ENCODE results near the gene PCDHA13.
"Not testable (repeated sequence)": the region's sequence is repeated elsewhere in the genome, so short reads cannot be mapped to it uniquely, and the experiment has no call there.

Gene PCDHA13

DNA sequence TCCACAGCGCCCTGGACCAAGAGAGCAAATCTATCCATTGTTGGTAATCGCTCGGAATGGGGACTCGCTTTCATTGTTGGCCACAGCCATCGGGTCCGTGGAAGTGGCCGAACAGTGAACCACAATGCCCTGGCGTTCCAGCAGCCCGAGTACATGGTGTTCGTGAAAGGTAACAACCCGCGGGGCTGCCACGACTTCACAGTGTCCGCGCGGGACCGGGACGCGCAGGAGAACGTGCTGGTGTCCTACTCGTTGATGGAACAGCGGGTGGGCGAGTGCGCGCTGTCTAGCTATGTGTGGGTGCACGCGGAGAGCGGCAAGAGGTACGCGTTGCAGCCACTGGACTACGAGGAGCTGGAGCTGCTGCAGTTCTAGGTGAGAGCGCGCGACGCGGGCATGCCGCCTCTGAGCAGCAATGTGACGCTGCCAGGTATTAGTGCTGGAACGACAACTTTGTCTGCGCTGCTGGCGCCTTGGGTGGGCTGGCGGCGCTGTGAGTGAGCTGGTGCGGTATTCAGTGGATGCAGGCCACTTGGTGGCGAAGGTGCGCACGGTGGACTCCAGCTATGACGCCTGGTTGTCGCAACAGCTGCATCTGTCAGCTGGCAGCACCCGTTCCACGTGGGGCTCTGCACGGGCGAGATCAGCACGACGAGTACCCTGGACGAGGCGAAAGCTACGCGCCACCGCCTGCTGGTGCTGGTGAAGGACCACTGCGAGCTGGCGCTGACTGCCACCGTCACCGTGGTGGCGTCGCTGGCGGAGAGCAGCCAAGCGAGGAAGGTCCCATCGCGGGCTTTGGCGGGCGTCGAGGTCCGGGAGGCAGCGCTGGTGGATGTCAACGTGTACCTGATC lies 19.3 kb upstream of the PCDHA13 start:
- DNase-seq, result no peak
- intact Hi-C loops (cut with DNase I), result no loop called here

DNA sequence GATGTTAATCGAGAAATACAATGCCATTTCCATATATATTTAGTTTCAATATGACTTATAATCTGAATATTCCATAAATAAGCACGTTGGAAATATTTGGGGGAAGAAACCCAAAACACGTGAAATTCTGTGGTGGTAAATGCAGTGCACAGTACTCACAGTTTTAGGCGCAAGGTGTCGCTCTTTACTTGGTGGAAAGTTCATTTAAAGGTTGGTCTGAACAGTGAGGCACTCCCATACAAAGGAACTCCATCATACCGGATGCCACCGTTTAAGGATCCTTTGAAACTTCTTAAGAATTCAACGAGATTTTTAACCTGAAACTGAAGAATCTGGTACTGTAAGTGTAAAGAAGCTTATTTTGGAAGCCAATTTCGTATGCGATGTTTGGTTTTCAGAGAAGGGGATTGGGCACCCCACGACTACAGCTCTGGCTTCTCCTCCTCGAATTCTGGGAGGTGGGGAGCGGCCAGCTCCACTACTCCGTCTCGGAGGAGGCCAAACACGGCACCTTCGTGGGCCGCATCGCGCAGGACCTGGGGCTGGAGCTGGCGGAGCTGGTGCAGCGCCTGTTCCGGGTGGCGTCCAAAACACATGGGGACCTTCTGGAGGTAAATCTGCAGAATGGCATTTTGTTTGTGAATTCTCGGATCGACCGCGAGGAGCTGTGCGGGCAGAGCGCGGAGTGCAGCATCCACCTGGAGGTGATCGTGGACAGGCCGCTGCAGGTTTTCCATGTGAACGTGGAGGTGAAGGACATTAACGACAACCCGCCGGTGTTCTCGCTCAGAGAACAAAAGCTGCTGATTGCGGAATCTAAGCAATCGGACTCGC lies 13.0 kb upstream of the PCDHA13 start, which contains the start of gene PCDHA11:
Gene PCDHA11 (plus strand): TSS at position 237 of the 834 bp plus-strand sequence. CDS start 147 bp downstream, at position 384.
- intact Hi-C loops (cut with DNase I), result loop anchor here (5.0 kb wide), 1 partner anchor 173 kb away; no protein-coding TSS in a partner anchor
- peak in 20 of 42 donors; percentile 16 to 65 (median 36) for DNase-seq

DNA sequence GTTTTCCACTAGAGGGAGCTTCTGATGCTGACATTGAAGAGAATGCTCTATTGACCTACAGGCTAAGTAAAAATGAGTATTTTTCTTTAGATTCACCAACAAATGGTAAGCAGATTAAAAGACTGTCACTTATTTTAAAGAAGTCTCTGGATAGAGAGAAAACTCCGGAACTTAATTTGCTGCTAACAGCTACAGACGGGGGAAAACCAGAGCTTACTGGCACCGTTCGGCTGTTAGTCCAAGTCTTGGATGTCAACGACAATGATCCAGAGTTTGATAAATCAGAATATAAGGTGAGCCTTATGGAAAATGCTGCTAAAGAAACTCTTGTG lies 12.4 kb upstream of the PCDHA13 start:
- DNase-seq, result no peak
- intact Hi-C loops (cut with DNase I), result loop anchor here (5.0 kb wide), 1 partner anchor 173 kb away; no protein-coding TSS in a partner anchor

DNA sequence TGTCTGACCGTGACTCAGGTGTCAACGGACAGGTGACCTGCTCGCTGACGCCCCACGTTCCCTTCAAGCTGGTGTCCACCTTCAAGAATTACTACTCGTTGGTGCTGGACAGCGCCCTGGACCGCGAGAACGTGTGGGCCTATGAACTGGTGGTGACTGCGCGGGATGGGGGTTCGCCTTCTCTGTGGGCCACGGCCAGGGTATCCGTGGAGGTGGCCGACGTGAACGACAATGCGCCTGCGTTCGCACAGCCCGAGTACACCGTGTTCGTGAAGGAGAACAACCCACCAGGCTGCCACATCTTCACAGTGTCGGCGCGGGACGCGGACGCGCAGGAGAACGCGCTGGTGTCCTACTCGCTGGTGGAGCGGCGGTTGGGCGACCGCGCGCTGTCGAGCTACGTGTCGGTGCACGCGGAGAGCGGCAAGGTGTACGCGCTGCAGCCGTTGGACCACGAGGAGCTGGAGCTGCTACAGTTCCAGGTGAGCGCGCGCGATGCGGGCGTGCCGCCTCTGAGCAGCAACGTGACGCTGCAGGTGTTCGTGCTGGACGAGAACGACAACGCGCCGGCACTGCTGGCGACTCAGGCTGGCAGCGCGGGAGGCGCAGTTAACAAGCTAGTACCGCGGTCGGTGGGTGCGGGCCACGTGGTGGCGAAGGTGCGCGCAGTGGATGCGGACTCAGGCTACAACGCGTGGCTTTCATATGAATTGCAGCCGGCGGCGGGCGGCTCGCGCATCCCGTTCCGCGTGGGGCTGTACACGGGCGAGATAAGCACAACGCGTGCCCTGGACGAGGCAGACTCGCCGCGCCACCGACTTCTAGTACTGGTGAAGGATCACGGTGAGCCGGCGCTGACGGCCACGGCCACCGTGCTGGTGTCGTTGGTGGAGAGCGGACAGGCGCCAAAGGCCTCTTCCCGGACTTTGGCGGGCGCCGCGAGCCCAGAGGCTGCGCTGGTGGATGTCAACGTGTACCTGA lies 11.4 kb upstream of the PCDHA13 start:
- intact Hi-C loops (cut with DNase I), result no loop called here
- no peak for DNase-seq

DNA sequence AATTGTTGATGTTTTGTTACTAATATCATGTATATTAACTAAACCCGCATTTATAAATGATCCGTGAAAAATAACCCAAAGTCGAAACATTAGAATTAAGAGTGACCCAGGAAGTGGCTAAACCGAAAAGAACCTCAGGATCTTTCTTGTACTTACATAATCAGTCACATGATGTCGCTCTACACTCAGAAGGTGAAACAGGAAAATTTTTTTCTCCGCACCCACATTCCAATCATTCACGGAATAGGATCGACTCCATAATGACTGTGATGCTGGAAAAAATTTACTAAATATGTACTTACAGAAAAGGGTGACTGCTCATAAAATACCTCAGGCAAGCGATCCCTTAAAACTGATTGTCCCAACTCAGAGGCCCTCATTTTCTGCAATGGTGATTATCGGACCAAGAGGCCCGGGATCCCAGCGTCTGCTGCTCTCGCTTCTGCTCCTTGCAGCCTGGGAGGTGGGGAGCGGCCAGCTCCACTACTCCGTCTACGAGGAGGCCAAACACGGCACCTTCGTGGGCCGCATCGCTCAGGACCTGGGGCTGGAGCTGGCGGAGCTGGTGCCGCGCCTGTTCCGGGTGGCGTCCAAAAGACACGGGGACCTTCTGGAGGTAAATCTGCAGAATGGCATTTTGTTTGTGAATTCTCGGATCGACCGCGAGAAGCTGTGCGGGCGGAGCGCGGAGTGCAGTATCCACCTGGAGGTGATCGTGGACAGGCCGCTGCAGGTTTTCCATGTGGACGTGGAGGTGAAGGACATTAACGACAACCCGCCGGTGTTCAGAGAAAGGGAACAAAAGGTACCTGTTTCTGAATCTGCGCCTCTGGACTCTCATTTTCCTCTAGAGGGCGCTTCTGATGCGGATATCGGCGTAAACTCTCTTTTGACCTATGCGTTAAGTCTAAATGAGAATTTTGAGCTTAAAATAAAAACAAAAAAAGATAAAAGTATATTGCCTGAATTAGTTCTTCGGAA lies 6.5 kb upstream of the PCDHA13 start, which contains the start of gene PCDHA12:
Gene PCDHA12 (plus strand): TSS at position 224 of the 981 bp plus-strand sequence. CDS start 165 bp downstream, at position 389.
- intact Hi-C loops (cut with DNase I), result no loop called here
- no peak for DNase-seq

DNA sequence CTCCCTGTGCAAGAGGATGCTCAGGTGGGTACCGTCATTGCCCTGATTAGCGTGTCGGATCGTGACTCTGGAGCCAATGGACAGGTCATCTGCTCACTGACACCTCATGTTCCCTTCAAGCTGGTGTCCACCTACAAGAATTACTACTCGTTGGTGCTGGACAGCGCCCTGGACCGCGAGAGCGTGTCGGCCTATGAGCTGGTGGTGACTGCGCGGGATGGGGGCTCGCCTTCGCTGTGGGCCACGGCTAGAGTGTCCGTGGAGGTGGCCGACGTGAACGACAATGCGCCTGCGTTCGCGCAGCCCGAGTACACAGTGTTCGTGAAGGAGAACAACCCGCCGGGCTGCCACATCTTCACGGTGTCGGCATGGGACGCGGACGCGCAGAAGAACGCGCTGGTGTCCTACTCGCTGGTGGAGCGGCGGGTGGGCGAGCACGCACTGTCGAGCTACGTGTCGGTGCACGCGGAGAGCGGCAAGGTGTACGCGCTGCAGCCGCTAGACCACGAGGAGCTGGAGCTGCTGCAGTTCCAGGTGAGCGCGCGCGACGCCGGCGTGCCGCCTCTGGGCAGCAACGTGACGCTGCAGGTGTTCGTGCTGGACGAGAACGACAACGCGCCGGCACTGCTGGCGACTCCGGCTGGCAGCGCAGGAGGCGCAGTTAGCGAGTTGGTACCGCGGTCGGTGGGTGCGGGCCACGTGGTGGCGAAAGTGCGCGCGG lies 5.2 kb upstream of the PCDHA13 start:
- intact Hi-C loops (cut with DNase I); DNase-seq: not testable (repeated sequence)

DNA sequence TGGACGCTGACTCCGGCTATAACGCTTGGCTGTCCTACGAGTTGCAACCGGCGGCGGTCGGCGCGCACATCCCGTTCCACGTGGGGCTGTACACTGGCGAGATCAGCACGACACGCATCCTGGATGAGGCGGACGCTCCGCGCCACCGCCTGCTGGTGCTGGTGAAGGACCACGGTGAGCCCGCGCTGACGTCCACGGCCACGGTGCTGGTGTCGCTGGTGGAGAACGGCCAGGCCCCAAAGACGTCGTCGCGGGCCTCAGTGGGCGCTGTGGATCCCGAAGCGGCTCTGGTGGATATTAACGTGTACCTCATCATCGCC lies 4.7 kb upstream of the PCDHA13 start:
- intact Hi-C loops (cut with DNase I), result no loop called here
- no peak for DNase-seq

DNA sequence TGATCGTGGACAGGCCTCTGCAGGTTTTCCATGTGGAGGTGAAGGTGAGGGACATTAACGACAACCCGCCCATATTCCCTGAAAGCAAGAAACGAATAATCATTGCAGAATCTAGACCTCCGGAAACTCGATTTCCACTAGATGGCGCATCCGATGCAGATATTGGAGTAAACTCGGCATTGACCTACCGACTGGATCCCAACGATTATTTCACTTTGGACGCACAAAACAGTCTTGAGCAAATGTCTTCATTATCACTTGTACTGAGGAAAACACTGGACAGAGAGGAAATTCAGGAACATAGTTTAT lies 621 bp downstream of the PCDHA13 start:
- DNase-seq, result peak in 16 of 42 donors; percentile 4 to 79 (median 31)
- intact Hi-C loops (cut with DNase I), result loop anchor here (5.0 kb wide), 1 partner anchor 160 kb away; no protein-coding TSS in a partner anchor

DNA sequence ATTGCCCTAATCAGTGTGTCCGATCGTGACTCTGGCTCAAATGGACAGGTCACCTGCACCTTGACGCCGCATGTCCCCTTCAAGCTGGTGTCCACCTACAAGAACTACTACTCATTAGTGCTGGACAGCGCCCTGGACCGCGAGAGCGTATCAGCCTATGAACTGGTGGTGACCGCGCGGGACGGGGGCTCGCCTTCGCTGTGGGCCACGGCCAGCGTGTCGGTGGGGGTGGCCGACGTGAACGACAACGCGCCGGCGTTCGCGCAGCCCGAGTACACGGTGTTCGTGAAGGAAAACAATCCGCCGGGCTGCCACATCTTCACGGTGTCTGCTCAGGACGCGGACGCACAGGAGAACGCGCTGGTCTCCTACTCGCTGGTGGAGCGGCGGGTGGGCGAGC lies 1.4 kb downstream of the PCDHA13 start:
- intact Hi-C loops (cut with DNase I), result loop anchor here (5.0 kb wide), 1 partner anchor 159 kb away; no protein-coding TSS in a partner anchor

DNA sequence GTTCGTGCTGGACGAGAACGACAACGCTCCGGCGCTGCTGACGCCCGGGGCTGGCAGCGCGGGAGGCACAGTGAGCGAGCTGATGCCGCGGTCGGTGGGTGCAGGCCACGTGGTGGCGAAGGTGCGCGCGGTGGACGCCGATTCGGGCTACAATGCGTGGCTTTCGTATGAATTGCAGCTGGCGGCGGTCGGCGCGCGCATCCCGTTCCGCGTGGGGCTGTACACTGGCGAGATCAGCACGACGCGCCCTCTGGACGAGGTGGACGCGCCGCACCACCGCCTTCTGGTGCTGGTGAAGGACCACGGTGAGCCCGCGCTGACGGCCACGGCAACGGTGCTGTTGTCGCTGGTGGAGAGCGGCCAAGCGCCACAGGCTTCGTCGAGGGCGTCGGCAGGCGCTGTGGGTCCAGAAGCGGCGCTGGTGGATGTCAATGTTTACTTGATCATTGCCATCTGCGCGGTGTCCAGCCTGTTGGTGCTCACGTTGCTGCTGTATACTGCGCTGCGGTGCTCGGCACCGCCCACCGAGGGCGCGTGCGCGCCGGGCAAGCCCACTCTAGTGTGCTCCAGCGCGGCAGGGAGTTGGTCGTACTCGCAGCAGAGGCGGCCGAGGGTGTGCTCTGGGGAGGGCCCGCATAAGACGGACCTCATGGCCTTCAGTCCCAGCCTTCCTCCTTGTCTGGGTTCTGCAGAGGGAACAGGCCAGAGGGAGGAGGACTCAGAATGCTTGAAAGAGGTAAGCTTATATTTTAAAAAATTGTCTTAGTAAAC lies 2.2 kb downstream of the PCDHA13 start:
- DNase-seq, result no peak
- intact Hi-C loops (cut with DNase I), result loop anchor here (5.0 kb wide), 1 partner anchor 158 kb away; no protein-coding TSS in a partner anchor

More for the DNA sequence above, 1.4 kb downstream of the PCDHA13 start:
- no peak for DNase-seq

DNA sequence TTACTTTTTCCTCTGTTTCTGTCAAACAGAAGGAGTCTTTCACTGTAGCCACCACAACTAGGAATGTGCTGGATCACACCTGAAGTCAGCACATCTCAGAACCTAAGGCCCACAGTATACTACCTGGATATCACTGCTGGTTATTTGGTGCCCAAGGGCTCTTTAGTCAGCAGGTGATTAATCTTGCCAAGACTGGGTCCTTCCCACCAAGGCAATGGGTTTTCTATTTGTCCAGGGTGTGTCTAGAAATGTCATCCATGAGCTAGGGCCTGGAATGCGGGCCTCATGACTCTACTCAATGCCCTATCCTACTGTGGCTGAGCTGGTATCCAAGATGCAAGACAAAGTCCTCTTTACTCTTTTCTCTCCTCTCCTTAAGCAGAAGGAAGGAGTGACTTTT lies 34.4 kb downstream of the PCDHA13 start:
- no peak for DNase-seq
- intact Hi-C loops (cut with DNase I), result no loop called here

DNA sequence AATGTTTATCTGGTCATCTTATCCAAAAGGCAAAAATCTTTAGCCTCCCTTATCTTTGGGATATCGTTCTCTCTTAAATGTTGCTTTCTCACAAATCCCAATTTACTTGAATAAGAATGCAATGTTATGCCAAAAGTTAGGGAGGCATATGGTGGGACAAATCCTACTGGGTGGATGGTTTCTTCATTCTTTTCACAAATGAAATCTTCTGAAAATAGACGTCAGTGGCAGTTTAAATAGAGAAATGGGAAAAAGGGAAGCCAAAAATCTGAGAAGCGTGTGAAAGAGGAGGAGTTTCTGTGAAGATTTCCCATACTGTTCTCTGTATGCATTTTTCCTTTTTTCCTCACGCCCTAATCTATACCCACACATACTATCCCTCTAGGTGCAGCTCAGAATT lies 41.7 kb downstream of the PCDHA13 start:
- DNase-seq, result no peak

DNA sequence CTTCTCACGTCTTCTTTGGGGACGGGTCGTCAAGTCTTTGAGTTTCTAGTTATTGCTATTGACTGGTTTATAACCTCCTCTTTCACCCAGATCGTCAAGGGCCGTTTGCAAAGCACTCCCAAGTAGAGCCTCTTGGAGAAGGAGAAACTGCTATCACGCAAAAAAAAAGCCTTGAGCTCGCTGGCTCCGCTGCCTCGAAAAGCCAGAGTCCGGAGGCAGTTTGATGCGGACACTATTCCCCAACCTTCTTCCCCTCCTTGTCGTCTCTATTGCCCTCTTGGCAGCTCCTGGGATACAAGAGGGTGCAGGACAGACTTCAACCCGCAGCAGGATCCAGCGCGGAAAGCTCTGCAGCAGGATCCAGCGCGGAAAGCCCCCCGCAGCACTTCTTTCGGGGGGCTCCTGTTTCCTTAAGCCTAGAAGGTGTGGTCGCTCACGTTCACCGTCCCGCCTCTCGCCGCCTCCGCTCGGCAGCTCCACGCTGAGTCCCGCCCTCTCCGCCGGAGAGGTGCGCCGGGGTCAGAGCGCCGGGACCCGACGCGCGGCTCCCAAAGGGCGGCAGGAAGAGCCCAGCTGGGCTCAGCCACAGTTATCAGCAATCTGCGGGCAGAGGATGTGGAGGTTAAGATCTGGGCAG lies 44.0 kb downstream of the PCDHA13 start, which contains the start of gene PCDHAC1:
Gene PCDHAC1 (plus strand): TSS at position 494 of the 637 bp plus-strand sequence. CDS start 594 bp downstream, outside the sequence.
- intact Hi-C loops (cut with DNase I), result loop anchor here (2.0 kb wide), 1 partner anchor 115 kb away; no protein-coding TSS in a partner anchor
- peak in 28 of 42 donors; percentile 2 to 54 (median 26) for DNase-seq

More for the DNA sequence above, 41.7 kb downstream of the PCDHA13 start:
- intact Hi-C loops (cut with DNase I), result no loop called here

DNA sequence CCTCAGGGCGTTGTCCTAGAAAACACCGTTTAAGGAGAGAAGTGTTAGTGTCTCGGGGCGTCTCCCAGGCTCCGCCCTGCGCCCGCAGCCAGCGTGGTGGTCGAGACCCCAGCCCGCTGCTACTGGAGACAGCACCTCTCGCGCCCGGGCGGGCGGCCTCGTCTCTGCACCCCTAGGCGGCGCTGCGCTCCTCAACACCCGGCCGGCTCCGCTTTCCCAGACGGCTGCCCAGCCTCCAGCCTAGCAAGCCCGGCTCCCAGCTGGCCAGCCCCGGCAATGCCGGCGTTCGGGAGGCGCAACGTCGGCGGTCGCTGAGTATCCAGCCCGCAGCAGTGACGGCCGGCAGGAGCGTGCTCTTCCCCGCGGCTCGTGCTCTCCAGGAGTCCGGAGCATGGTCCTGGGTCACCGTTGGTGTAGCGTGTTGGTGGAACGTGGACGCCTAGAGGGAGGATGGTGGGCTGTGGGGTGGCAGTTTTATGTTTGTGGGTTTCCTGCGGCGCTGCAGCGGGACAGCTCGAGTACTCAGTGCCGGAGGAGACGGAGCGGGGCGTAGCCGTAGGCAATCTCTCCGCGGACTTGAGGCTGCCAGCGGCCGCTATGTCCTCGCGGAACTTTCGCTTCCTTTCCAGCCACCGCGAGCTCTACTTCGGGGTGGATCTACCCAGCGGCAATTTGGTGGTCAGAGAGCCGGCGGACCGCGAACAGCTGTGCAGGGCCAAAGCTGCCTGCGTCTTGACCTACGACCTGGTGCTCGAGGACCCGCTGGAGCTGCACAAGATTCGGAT lies 44.7 kb downstream of the PCDHA13 start:
- DNase-seq, result peak; percentile 70 to 93 (median 85)
- intact Hi-C loops (cut with DNase I), result loop anchor here (2.0 kb wide), 1 partner anchor 114 kb away; no protein-coding TSS in a partner anchor

DNA sequence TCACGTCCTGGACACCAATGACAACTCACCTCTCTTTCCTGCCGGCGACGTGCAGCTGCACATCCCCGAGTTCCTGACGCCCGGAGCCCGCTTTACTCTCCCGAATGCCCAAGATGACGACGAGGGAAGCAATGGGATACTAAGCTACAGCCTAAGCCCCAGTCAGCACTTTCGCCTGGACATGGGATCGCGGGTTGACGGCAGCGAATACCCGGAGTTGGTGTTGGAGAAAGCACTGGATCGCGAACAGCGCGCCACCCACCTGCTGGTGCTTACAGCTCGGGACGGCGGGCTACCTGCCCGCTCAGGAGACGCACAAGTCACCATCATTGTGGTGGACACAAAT lies 45.3 kb downstream of the PCDHA13 start:
- intact Hi-C loops (cut with DNase I), result loop anchor here (2.0 kb wide), 1 partner anchor 114 kb away; no protein-coding TSS in a partner anchor
- DNase-seq, result peak in 5 of 42 donors; percentile 1 to 16 (median 10)

Measured in head of caudate nucleus (tissue), 42 donors.